KBM-7 (cell line): ENCODE results near the gene SVOP.

ENCODE experiments used
- DNase-seq: peaks from one replicate; pipeline ENCODE4 v3.0.0-alpha.2; 2015
- in situ Hi-C: fragments of 300-500 bp; cut with MboI; formaldehyde crosslinking; loops from 2 replicates; pipeline ENCODE4 v1.14.3; 2020; ENCODE audit warnings: low sequenced_read_pairs, low pct_unique_long_range_greater_than_20kb, mixed read lengths

SVOP gene

GRCh38 chr12:108949976-108950375, 70.9 kb downstream of the SVOP start:
- no peak for DNase-seq
- in situ Hi-C loops = no loop called here

GRCh38 chr12:108948367-108948766, 72.5 kb downstream of the SVOP start:
- in situ Hi-C loops = no loop called here
- DNase-seq = no peak

GRCh38 chr12:108947097-108947496, 73.8 kb downstream of the SVOP start:
- no peak for DNase-seq
- in situ Hi-C loops = no loop called here

GRCh38 chr12:108940138-108940537, 80.7 kb downstream of the SVOP start:
- in situ Hi-C loops = no loop called here
- no peak for DNase-seq

GRCh38 chr12:108939594-108939993, 81.3 kb downstream of the SVOP start:
- peak; percentile 20 for DNase-seq

GRCh38 chr12:108938247-108938924, 82.5 kb downstream of the SVOP start:
- in situ Hi-C loops = no loop called here
- DNase-seq = no peak

More at GRCh38 chr12:108939594-108939993, 81.3 kb downstream of the SVOP start:
- in situ Hi-C loops = no loop called here

- in situ Hi-C loops = no loop called here
- no peak for DNase-seq
These were observed 85.6 kb downstream of the SVOP start for GRCh38 chr12:108935159-108935763.

- DNase-seq = no peak
- in situ Hi-C loops = no loop called here
These were observed 86.9 kb downstream of the SVOP start for GRCh38 chr12:108933949-108934348.

GRCh38 chr12:108930756-108931155, 90.1 kb downstream of the SVOP start:
- no peak for DNase-seq

GRCh38 chr12:108930155-108930554, 90.7 kb downstream of the SVOP start:
- no peak for DNase-seq

More at GRCh38 chr12:108930756-108931155, 90.1 kb downstream of the SVOP start:
- in situ Hi-C loops = no loop called here

GRCh38 chr12:108928695-108929094, 92.2 kb downstream of the SVOP start:
- no peak for DNase-seq
- in situ Hi-C loops = no loop called here

More at GRCh38 chr12:108930155-108930554, 90.7 kb downstream of the SVOP start:
- in situ Hi-C loops = no loop called here

- DNase-seq = no peak
- in situ Hi-C loops = no loop called here
These were observed 98.0 kb downstream of the SVOP start for GRCh38 chr12:108922918-108923317.

GRCh38 chr12:108921946-108922345, 98.9 kb downstream of the SVOP start:
- in situ Hi-C loops = no loop called here

GRCh38 chr12:108918960-108919642, 101.8 kb downstream of the SVOP start:
- no peak for DNase-seq

More at GRCh38 chr12:108921946-108922345, 98.9 kb downstream of the SVOP start:
- no peak for DNase-seq

GRCh38 chr12:108918206-108918605, 102.7 kb downstream of the SVOP start:
- in situ Hi-C loops = no loop called here
- DNase-seq = no peak

More at GRCh38 chr12:108918960-108919642, 101.8 kb downstream of the SVOP start:
- in situ Hi-C loops = no loop called here

- in situ Hi-C loops = no loop called here
These were observed 104.5 kb downstream of the SVOP start for GRCh38 chr12:108916336-108916735.

GRCh38 chr12:108915632-108916133, 105.2 kb downstream of the SVOP start:
- in situ Hi-C loops = no loop called here
- no peak for DNase-seq

More at GRCh38 chr12:108916336-108916735, 104.5 kb downstream of the SVOP start:
- DNase-seq = no peak

- peak; percentile 52 for DNase-seq
- in situ Hi-C loops = no loop called here
These were observed 106.7 kb downstream of the SVOP start for GRCh38 chr12:108914121-108914531.

- DNase-seq = no peak
- in situ Hi-C loops = no loop called here
These were observed 108.5 kb downstream of the SVOP start for GRCh38 chr12:108912361-108912760.

- no peak for DNase-seq
- in situ Hi-C loops = no loop called here
These were observed 109.0 kb downstream of the SVOP start for GRCh38 chr12:108911915-108912314.
